Muscle layer of duodenum (tissue), 2 donors: Measurements from ENCODE around the gene PRDM16.

ENCODE experiments used
- H3K27ac ChIP-seq: one replicate; pipeline ENCODE4 v1.7.0; 2013; ENCODE audit warnings: mild to moderate bottlenecking, low read length
- H3K27me3 ChIP-seq: one replicate; pipeline ENCODE4 v1.7.0; 2013; ENCODE audit warnings: low read depth, mild to moderate bottlenecking, control low read depth, low read length
- H3K36me3 ChIP-seq, 2 donors: one replicate each; pipeline ENCODE4 v1.7.0; 2013; ENCODE audit warnings: low read length in 2 of 2, control low read depth in 1 of 2, mild to moderate bottlenecking in 1 of 2; ENCODE audit not compliant: insufficient read depth in 2 of 2, control insufficient read depth in 1 of 2
- H3K4me1 ChIP-seq, 2 donors: one replicate each; pipeline ENCODE4 v1.7.0; 2013; ENCODE audit warnings: low read length in 2 of 2, mild to moderate bottlenecking in 2 of 2, control low read depth in 1 of 2, moderate library complexity in 1 of 2; ENCODE audit not compliant: insufficient read depth in 2 of 2, control insufficient read depth in 1 of 2
- H3K4me3 ChIP-seq, 2 donors: one replicate each; pipeline ENCODE4 v1.7.0; 2013; ENCODE audit warnings: low read length in 2 of 2, low read depth in 1 of 2, mild to moderate bottlenecking in 1 of 2
- H3K9me3 ChIP-seq, 2 donors: one replicate each; pipeline ENCODE4 v1.7.0; 2013; ENCODE audit warnings: low read length in 2 of 2, control low read depth in 1 of 2, mild to moderate bottlenecking in 1 of 2; ENCODE audit not compliant: control insufficient read depth in 1 of 2
- donor health status: healthy.

The PRDM16 gene

DNA sequence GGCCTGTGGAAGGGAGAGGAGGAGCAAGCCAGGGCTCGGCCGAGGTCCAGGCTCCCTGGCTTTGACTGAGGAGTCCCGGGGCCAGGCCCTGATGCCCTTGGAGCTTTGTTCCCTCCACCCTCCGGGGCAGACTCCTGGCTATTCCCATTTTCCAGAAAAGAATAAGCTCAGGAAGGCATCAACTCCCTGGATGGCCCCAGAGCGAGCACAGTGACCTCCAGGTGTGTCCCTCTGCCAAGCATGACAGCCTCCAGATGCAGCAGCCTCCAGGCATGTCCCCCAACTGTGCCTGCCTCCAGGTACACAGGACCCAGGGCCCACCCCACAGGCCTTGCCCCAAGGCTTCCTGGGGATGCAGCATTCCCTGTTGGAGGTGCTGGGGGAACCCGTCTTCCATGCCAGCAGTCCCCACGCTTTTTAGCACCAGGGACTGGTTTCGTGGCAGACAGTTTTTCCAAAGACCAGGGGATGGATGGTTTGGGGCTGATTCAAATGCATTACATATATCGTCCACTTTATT is 369.7 kb downstream of the PRDM16 start:
- H3K4me1 ChIP-seq: peaks cover 0 to 14% of the 10 kb centered on the region in 2 donors
- no peaks in the 10 kb centered on the region for H3K27me3 ChIP-seq

DNA sequence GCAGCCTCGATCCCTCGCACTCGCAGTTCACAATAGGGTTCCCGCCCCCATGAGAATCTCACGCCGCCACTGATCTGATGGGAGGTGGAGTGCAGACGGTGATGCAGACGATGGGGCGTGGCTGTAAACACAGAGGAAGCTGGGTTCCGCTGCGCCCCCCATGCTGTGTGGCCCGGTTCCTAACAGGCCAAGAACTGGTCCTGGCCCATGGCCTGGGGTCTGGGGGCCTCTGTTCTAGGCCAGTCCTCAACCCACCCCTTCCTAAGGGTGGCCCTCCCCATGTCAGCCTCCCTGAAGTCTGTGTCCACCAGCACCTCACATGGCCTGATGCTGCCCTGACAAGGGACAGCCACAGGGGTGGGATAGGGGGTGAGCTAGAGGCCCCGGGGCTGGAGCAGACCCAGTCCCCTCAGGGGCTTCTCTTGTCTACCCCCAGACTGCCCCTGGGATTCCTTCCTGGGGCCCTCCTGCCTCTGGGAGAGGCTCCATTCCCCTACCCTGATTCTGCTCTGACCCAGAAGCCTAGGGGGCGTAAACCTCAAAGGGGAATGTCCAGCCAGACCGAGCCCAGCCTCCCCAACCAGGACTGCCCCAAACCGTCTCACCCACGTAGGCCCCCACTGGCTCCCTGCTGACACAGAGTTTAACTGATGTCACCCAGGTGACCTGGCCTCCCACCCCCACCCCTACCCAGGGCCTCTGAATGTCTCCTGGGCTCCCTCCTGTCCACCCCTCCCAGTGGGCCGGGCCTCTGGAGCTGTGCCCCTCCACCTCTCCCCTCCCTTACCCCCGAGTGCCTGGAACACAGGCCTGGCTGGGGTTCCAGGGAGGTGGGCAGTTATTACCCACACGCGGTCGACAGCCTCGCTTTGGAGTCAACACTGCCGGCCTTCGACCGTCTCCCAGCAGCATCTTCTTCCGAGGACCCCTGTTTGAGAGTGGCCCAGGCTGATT is 370.6 kb downstream of the PRDM16 start:
- Histone ChIP-seq H3K36me3 (no peaks in the 10 kb centered on the region), H3K27ac (no peak overlapping the region), H3K4me3 (no peak overlapping the region), H3K9me3 (peaks cover 0 to 3% of the 10 kb centered on the region in 2 donors), H3K27me3 (no peaks in the 10 kb centered on the region), H3K4me1 (peaks cover 0 to 19% of the 10 kb centered on the region in 2 donors)

More for the DNA sequence above, 369.7 kb downstream of the PRDM16 start:
- peaks cover 0 to 3% of the 10 kb centered on the region in 2 donors for H3K9me3 ChIP-seq
- H3K27ac ChIP-seq: no peak overlapping the region
- no peaks in the 10 kb centered on the region for H3K36me3 ChIP-seq
- no peak overlapping the region for H3K4me3 ChIP-seq

DNA sequence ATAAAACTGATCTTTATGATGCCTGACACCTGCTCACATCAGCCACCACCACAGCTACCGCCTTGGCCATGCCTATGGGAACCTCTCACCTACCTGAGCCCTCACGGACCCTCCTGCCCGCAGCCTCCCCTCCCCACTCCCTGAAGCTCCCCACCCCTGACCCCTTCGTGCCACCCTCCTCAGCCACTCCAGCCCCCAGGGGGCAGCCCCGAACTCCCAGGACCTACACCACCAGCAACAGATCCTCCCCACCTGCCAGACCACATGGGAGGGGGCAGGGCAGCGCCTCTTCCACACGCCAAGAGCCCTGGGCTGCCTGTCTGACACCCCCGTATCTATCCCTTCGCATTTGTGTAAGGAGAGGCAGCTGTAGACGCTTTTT is 371.3 kb downstream of the PRDM16 start:
- no peaks in the 10 kb centered on the region for H3K27me3 ChIP-seq
- H3K9me3 ChIP-seq: peaks cover 0 to 3% of the 10 kb centered on the region in 2 donors
- H3K27ac ChIP-seq: no peak overlapping the region
- H3K4me3 ChIP-seq: no peak overlapping the region
- H3K36me3 ChIP-seq: no peaks in the 10 kb centered on the region
- peaks cover 0 to 23% of the 10 kb centered on the region in 2 donors for H3K4me1 ChIP-seq

DNA sequence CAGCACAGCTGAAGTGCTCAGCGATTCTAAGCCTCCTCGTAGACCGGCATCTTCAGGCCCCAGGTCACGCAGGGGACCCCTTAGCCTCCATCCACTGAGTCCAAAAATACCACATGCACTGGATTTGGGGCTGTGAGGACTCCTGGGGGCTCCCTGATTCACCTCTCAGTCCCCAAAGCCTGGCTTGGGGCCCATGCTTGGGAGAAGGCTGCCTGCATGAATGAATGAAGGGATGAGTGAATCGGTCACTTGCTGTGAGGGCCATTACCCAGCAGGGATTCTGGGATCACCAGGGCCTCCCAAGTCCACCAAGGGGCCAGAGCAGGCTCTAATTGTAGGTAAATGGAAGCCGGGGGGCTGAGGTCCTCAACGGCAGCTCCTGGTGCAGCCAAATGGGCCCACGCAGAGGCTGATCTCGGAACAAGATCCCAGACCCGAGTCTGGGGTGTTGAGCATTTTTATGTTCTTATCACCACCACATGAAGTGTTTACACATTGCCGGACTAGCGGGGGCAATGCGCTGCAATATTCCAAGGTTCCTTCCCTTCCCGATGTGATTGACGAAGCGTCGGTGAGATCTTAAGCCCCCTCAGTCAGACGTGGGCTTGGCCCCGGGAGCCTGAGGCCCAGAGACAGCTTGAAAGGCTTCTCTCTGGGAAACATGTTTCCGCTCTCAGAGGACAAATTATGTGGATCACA is 371.9 kb downstream of the PRDM16 start:
- H3K4me1 ChIP-seq: peaks cover 0 to 23% of the 10 kb centered on the region in 2 donors
- peaks cover 0 to 3% of the 10 kb centered on the region in 2 donors for H3K9me3 ChIP-seq
- no peaks in the 10 kb centered on the region for H3K27me3 ChIP-seq
- no peak overlapping the region for H3K27ac ChIP-seq
- H3K36me3 ChIP-seq: no peaks in the 10 kb centered on the region
- no peak overlapping the region for H3K4me3 ChIP-seq

DNA sequence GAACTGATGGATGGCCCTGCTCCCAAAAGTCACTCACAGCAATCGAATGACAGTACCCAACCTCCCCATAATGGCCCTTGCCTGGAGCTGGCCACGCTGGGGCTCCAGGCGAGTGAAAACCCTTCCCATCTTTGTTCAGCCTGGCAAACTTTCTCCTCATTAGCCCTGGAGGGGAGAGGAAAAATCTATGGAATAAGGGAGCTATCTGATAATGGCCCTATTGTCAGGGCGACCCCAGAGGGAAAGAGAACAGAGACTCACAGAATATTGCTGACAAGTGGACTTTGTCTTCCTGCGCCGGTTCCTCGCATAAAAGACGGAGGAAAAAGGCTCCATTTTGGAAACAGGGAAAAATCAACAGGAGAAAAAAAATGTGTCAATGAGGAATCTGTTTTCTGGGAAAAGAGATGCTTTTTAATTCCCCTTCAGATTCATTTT is 372.4 kb downstream of the PRDM16 start:
- peaks cover 0 to 23% of the 10 kb centered on the region in 2 donors for H3K4me1 ChIP-seq
- no peaks in the 10 kb centered on the region for H3K36me3 ChIP-seq
- peaks cover 0 to 4% of the 10 kb centered on the region in 2 donors for H3K9me3 ChIP-seq
- H3K4me3 ChIP-seq: no peak overlapping the region
- no peak overlapping the region for H3K27ac ChIP-seq
- no peaks in the 10 kb centered on the region for H3K27me3 ChIP-seq

DNA sequence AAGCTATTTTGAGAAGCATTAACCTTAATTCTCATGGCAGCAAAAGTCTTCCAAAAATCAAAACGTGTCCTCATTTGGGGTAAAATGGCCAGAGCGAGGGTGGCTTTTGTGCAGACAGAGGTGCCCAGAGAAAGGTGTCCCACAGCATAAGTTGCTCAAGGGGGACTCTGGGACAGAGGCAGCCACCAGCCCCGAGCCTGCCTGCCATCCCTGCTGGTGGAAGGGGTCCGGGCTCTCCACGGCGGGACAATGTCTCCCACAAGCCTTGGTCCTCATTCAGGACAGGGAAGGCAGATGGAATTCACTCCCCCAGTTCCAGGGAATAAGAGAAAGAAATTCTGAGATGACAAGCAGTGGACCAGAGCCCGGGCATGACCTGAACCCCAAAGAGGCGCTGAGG is 372.9 kb downstream of the PRDM16 start:
- Histone ChIP-seq H3K27me3 (no peaks in the 10 kb centered on the region), H3K27ac (no peak overlapping the region), H3K9me3 (peaks cover 0 to 5% of the 10 kb centered on the region in 2 donors), H3K4me3 (no peak overlapping the region), H3K36me3 (no peaks in the 10 kb centered on the region), H3K4me1 (peaks cover 0 to 23% of the 10 kb centered on the region in 2 donors)

DNA sequence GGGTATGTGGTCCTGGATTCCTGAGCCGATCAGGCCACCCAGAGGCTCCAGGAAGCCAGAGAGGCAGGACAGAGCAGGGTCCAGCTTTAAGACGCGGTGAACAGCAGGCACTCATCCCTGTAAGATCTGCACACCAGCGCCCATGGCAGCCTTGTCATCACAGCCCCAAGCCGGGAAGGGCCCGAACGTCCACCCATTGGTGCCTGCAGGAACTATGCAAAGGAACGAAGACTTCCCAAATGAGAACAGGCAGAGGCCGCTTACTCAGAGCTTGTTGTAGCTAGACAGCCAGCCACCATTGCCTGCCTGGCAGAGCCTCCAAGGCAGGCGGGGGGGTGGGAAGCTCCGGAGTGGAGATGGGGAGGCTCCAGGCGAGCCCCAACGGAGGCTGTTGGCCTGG is 373.3 kb downstream of the PRDM16 start:
- H3K9me3 ChIP-seq: peaks cover 0 to 3% of the 10 kb centered on the region in 2 donors
- H3K4me3 ChIP-seq: no peak overlapping the region
- H3K27me3 ChIP-seq: no peaks in the 10 kb centered on the region
- no peak overlapping the region for H3K27ac ChIP-seq
- H3K4me1 ChIP-seq: peaks cover 0 to 23% of the 10 kb centered on the region in 2 donors
- H3K36me3 ChIP-seq: no peaks in the 10 kb centered on the region

DNA sequence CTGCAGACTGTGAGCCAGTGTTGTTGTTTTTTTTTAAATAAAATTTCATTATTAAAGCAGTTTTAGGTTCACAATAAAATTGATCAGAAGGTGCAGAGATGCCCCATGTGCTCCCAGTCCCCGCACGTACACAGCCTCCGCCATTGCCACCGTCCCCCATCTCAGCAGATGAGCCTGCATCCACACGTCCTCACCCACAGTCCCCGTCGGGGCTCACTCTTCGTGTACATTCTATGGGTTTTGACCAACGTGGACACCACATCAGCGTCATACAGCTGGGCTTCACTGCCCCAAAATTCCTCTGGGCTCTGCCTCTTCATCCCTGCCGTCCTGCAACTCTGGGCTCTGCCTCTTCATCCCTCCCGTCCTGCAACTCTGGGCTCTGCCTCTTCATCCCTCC is 373.9 kb downstream of the PRDM16 start:
- H3K27me3 ChIP-seq: no peaks in the 10 kb centered on the region
- H3K36me3 ChIP-seq: no peaks in the 10 kb centered on the region
- H3K4me3 ChIP-seq: no peak overlapping the region
- H3K9me3 ChIP-seq: peaks cover 0 to 2% of the 10 kb centered on the region in 2 donors
- peaks cover 0 to 23% of the 10 kb centered on the region in 2 donors for H3K4me1 ChIP-seq
- no peak overlapping the region for H3K27ac ChIP-seq

DNA sequence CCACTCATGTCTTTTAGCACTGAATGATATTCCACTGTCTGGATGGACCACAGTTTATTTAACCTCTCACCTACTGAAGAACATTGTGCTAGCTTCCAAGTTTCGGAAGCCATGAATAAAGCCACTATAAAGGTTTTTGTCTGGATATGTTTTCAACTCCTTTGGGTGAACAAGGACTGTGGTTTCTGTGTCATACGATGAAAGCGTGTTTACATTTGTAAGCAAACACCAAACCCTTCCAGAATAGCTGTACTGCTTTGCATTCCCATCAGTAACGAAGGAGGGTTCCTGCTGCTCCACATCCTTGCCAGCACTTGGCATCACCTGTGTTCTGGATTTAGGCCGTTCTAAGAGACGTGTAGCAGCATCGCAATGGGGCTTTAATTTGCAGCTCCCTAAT is 374.8 kb downstream of the PRDM16 start:
- H3K4me1 ChIP-seq: peaks cover 0 to 20% of the 10 kb centered on the region in 2 donors
- H3K36me3 ChIP-seq: no peaks in the 10 kb centered on the region
- peaks cover 0 to 4% of the 10 kb centered on the region in 2 donors for H3K9me3 ChIP-seq
- H3K27ac ChIP-seq: no peak overlapping the region
- H3K4me3 ChIP-seq: no peak overlapping the region
- H3K27me3 ChIP-seq: no peaks in the 10 kb centered on the region

DNA sequence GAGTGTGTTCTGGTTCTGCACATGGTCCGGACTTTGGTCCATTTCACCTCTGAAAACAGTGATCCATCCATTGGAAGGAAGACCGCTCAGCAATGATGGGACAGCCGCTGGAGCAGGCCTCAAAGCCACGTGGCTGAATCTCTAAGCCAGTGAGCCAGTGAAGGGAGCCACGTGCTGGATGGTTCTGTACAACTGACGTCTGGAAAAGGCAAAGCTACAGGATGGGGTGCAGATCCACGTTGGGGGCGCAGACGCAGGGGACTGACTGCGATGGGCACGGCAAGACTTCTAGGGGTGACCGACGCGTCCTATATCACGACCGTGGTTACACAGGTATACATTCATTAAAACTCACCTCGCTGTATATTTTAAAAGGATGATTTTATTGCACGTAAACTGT is 375.3 kb downstream of the PRDM16 start:
- no peaks in the 10 kb centered on the region for H3K36me3 ChIP-seq
- H3K4me1 ChIP-seq: peaks cover 0 to 17% of the 10 kb centered on the region in 2 donors
- peaks cover 0 to 4% of the 10 kb centered on the region in 2 donors for H3K9me3 ChIP-seq
- no peaks in the 10 kb centered on the region for H3K27me3 ChIP-seq
- no peak overlapping the region for H3K4me3 ChIP-seq
- no peak overlapping the region for H3K27ac ChIP-seq

DNA sequence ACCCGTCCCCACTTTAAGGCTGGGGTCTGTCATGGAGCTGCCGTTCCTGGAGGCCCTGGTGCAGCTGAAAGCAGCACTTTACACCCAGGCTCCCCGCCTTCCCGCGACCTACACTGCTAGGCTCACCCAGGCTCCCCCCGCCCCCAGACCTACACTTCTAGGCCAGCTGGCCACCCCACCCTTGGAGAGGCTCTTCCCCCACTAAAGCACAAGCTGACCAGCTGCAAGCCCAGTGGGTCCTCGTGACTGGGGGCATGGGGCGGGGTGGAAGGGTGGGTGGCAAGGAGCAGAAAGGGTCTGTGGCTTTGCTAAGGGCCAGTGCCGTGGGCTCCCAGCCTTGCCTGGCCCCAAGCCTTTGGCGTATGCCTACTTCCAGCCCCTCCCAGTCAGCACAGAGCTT is 375.7 kb downstream of the PRDM16 start:
- H3K27ac ChIP-seq: no peak overlapping the region
- no peaks in the 10 kb centered on the region for H3K27me3 ChIP-seq
- no peak overlapping the region for H3K4me3 ChIP-seq
- H3K36me3 ChIP-seq: no peaks in the 10 kb centered on the region
- H3K4me1 ChIP-seq: peaks cover 0 to 14% of the 10 kb centered on the region in 2 donors
- H3K9me3 ChIP-seq: peaks cover 0 to 4% of the 10 kb centered on the region in 2 donors
